Keratinocyte (primary cell): ENCODE data around the gene PM20D1. TPM values are rescaled to one million over a fixed set of nuclear protein-coding genes. Genes with fewer than 3 reads are reported as not detected.

Experiments
- DNase-seq: peaks from one replicate; pipeline ENCODE4 v3.0.0-alpha.2; 2011; ENCODE audit warnings: low read depth, missing footprints, low spot score
- FAIRE-seq: peaks from 2 replicates; lab custom pipeline; 2011; peaks lifted over from hg19 to GRCh38; lab: Jason Lieb, UNC
- H2AFZ ChIP-seq: 2 replicates; pipeline ENCODE4 v1.6.0; 2012; ENCODE audit warnings: low read length, control low read depth, inconsistent platforms; ENCODE audit not compliant: control insufficient read depth
- H3K27ac ChIP-seq: 2 replicates; pipeline ENCODE4 v1.5.1; 2011; ENCODE audit warnings: low read length; ENCODE audit not compliant: control insufficient read depth, insufficient read depth
- H3K27me3 ChIP-seq: 3 replicates; pipeline ENCODE4 v1.6.0; 2011; ENCODE audit warnings: low read length; ENCODE audit not compliant: control insufficient read depth, insufficient read depth; ENCODE audit errors: extremely low read depth
- H3K36me3 ChIP-seq, 2 experiments: 2 replicates in 1 of 2; 3 replicates in 1 of 2; pipeline ENCODE4 v1.5.1; 2011; ENCODE audit warnings: low read length in 2 of 2, mild to moderate bottlenecking in 1 of 2; ENCODE audit not compliant: control insufficient read depth in 2 of 2, insufficient read depth in 2 of 2; ENCODE audit errors: extremely low read depth in 1 of 2
- H3K4me1 ChIP-seq: 3 replicates; pipeline ENCODE4 v1.5.1; 2011; ENCODE audit warnings: low read length; ENCODE audit not compliant: control insufficient read depth, insufficient read depth; ENCODE audit errors: extremely low read depth
- H3K4me2 ChIP-seq: 3 replicates; pipeline ENCODE4 v1.6.0; 2011; ENCODE audit warnings: low read depth, low read length; ENCODE audit not compliant: control insufficient read depth, insufficient read depth; ENCODE audit errors: extremely low read depth
- H3K4me3 ChIP-seq, 3 experiments: fragments of 200-600 bp in 1 of 3; sonication (generic) in 1 of 3; 2 replicates in 2 of 3; 3 replicates in 1 of 3; pipeline ENCODE4 v1.5.1; 2011 to 2016; ENCODE audit warnings: low read length in 3 of 3, mild to moderate bottlenecking in 3 of 3, control low read depth in 2 of 3, inconsistent platforms in 1 of 3, low read depth in 1 of 3, mixed read lengths in 1 of 3, mixed run types in 1 of 3, moderate library complexity in 1 of 3; ENCODE audit not compliant: control insufficient read depth in 2 of 3, insufficient read depth in 2 of 3; ENCODE audit errors: extremely low read depth in 1 of 3
- H3K79me2 ChIP-seq: 2 replicates; pipeline ENCODE4 v1.6.0; 2012; ENCODE audit warnings: low read length; ENCODE audit not compliant: control insufficient read depth, insufficient read depth
- H3K9ac ChIP-seq: 3 replicates; pipeline ENCODE4 v1.6.0; 2011; ENCODE audit warnings: low read length; ENCODE audit not compliant: control insufficient read depth, insufficient read depth; ENCODE audit errors: extremely low read depth
- H3K9me1 ChIP-seq: 3 replicates; pipeline ENCODE4 v1.6.0; 2011; ENCODE audit warnings: low read length; ENCODE audit not compliant: control insufficient read depth, insufficient read depth; ENCODE audit errors: extremely low read depth
- H3K9me3 ChIP-seq: 2 replicates; pipeline ENCODE4 v1.5.1; 2012; ENCODE audit warnings: low read depth, low read length; ENCODE audit not compliant: control insufficient read depth
- H4K20me1 ChIP-seq: 3 replicates; pipeline ENCODE4 v1.6.0; 2011; ENCODE audit warnings: low read length; ENCODE audit not compliant: control insufficient read depth, insufficient read depth; ENCODE audit errors: extremely low read depth
- EZH2 ChIP-seq: IDR thresholded peaks from one replicate; pipeline ENCODE4 v1.6.1; 2012; ENCODE audit warnings: inconsistent platforms, mild to moderate bottlenecking, low read length, moderate library complexity
- dilution Hi-C: fragments of 300-500 bp; cut with MboI; formaldehyde crosslinking; loops from one replicate; pipeline ENCODE4 v1.7.0; 2020; ENCODE audit warnings: low sequenced_read_pairs; ENCODE audit not compliant: extremely low pct_ligation_motif_present
- polyA plus RNA-seq, 5 experiments: library from polyadenylated mRNA; depleted of rRNA in 3 of 5; stranded (reverse) in 3 of 5; stranded (forward) in 1 of 5; unstranded in 1 of 5; fragments of >200 nt; gene quantifications; 1 replicate in 1 of 5; 2 replicates in 3 of 5; 3 replicates in 1 of 5; pipeline versions ENCODE4 v1.2.1 to v1.2.3, GENCODE V29; 2011 to 2012; ENCODE audit warnings: missing spikeins in 2 of 5, low read depth in 1 of 5, low replicate concordance in 1 of 5
- TF ChIP-seq, protein P1 (sequence below), 3 experiments: IDR thresholded peaks in 1 of 3; conservative IDR thresholded peaks in 1 of 3; optimal IDR thresholded peaks in 1 of 3; 2 replicates in 2 of 3; 3 replicates in 1 of 3; pipeline versions ENCODE3 to v1.5.1; 2011; ENCODE audit warnings: low read length in 3 of 3, mild to moderate bottlenecking in 3 of 3, moderate library complexity in 2 of 3, control low read depth in 1 of 3, inconsistent platforms in 1 of 3; ENCODE audit not compliant: insufficient read depth in 2 of 3; ENCODE audit errors: extremely low read depth in 1 of 3

PM20D1 gene
- polyA plus RNA-seq, 1 donor (not counting 4 experiments of a cell fraction or from before 2014, with no cell fraction given): 0.05 TPM

DNA sequence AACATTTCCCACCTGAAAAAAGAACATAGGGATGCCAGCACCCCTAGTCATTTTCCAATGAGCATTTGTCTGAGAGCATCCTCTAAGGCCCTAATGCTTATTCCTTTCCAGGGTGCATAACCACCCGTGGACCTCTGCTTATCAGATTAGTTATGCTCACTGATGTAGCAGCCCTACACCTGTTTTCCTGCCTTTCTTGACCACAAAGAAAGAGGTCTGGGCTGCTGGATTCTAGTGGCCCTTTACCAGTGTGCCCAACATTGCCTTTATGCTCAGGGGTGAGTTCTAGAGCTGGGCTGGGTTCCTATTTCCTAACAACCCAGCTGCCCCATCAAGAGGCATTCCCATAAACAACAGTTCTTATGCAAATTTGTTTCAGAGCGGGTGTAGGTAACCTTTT is 20.3 kb upstream of the PM20D1 start:
- no peaks in the 10 kb centered on the region for H3K79me2 ChIP-seq
- H3K27ac ChIP-seq: no peak overlapping the region
- no peaks in the 10 kb centered on the region for H3K36me3 ChIP-seq
- no peak overlapping the region for H3K4me2 ChIP-seq
- dilution Hi-C loops: no loop called here
- H2AFZ ChIP-seq: no peak overlapping the region
- no peaks in the 10 kb centered on the region for H4K20me1 ChIP-seq
- no peaks in the 10 kb centered on the region for H3K9me1 ChIP-seq
- FAIRE-seq (no peak), DNase-seq (no peak)
- H3K27me3 ChIP-seq: no peaks in the 10 kb centered on the region
- H3K4me1 ChIP-seq: no peaks in the 10 kb centered on the region
- no peak overlapping the region for H3K4me3 ChIP-seq
- H3K9ac ChIP-seq: no peak overlapping the region
- no peak for TF ChIP-seq EZH2
- TF ChIP-seq, protein P1, sequence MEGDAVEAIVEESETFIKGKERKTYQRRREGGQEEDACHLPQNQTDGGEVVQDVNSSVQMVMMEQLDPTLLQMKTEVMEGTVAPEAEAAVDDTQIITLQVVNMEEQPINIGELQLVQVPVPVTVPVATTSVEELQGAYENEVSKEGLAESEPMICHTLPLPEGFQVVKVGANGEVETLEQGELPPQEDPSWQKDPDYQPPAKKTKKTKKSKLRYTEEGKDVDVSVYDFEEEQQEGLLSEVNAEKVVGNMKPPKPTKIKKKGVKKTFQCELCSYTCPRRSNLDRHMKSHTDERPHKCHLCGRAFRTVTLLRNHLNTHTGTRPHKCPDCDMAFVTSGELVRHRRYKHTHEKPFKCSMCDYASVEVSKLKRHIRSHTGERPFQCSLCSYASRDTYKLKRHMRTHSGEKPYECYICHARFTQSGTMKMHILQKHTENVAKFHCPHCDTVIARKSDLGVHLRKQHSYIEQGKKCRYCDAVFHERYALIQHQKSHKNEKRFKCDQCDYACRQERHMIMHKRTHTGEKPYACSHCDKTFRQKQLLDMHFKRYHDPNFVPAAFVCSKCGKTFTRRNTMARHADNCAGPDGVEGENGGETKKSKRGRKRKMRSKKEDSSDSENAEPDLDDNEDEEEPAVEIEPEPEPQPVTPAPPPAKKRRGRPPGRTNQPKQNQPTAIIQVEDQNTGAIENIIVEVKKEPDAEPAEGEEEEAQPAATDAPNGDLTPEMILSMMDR (optimal IDR thresholded peaks at IDR 0.05 in 1 of 3, IDR thresholded peaks at IDR 0.05 in 1 of 3, conservative IDR thresholded peaks at IDR 0.05 in 1 of 3; ENCODE audit: extremely low read depth in 1 of 3, insufficient read depth in 2 of 3, low read length in 3 of 3): no peak
- no peaks in the 10 kb centered on the region for H3K9me3 ChIP-seq

DNA sequence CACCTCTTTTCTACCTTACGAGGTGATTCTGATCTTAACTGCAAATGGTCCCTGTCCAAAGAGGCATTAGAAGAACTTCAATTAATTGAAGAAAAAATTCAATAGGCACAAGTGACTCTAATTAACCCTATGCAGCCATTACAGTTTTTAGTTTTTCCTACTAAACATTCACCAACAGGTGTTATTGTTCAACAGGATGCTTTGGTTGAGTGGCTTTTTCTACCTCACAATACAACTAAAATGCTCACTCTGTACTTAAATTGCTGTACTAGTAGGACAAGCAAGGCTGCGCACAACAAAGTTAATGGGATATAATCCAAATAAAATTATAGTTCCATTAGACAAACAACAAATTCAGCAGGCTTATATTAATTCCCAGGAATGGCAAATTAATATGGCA is 11.6 kb upstream of the PM20D1 start:
- Histone ChIP-seq H3K4me2 (no peak overlapping the region), H3K27me3 (no peaks in the 10 kb centered on the region), H2AFZ (no peak overlapping the region), H3K4me3 (no peak overlapping the region), H3K4me1 (no peaks in the 10 kb centered on the region), H4K20me1 (no peaks in the 10 kb centered on the region), H3K9me1 (no peaks in the 10 kb centered on the region), H3K79me2 (no peaks in the 10 kb centered on the region), H3K36me3 (no peaks in the 10 kb centered on the region), H3K9me3 (no peaks in the 10 kb centered on the region), H3K27ac (no peak overlapping the region), H3K9ac (no peak overlapping the region)
- dilution Hi-C loops: no loop called here
- DNase-seq (no peak), FAIRE-seq (no peak)
- TF ChIP-seq, protein P1 (optimal IDR thresholded peaks at IDR 0.05 in 1 of 3, IDR thresholded peaks at IDR 0.05 in 1 of 3, conservative IDR thresholded peaks at IDR 0.05 in 1 of 3; ENCODE audit: extremely low read depth in 1 of 3, insufficient read depth in 2 of 3, low read length in 3 of 3): no peak
- no peak for TF ChIP-seq EZH2
